HG03135 (cell line): Measurements from ENCODE around the gene KRT10.
A peak's percentile ranks its signal among the peaks of the same experiment; 100 is the strongest.
"Not testable (repeated sequence)": the region's sequence is repeated elsewhere in the genome, so short reads cannot be mapped to it uniquely, and the experiment has no call there.

ENCODE experiments used
- ATAC-seq: cut with Tn5 transposase; IDR thresholded peaks from one replicate; pipeline ENCODE4 v1.9.1; 2021; ENCODE audit warnings: mild to moderate bottlenecking, moderate library complexity; ENCODE audit not compliant: unreplicated experiment

The KRT10 gene

GRCh38 chr17:40833882-40834281 lies 11.5 kb upstream of the KRT10 start:
- no peak for ATAC-seq

GRCh38 chr17:40832840-40833239 lies 10.4 kb upstream of the KRT10 start:
- ATAC-seq, result no peak

GRCh38 chr17:40830085-40830776 lies 7.8 kb upstream of the KRT10 start:
- ATAC-seq, result no peak

DNA sequence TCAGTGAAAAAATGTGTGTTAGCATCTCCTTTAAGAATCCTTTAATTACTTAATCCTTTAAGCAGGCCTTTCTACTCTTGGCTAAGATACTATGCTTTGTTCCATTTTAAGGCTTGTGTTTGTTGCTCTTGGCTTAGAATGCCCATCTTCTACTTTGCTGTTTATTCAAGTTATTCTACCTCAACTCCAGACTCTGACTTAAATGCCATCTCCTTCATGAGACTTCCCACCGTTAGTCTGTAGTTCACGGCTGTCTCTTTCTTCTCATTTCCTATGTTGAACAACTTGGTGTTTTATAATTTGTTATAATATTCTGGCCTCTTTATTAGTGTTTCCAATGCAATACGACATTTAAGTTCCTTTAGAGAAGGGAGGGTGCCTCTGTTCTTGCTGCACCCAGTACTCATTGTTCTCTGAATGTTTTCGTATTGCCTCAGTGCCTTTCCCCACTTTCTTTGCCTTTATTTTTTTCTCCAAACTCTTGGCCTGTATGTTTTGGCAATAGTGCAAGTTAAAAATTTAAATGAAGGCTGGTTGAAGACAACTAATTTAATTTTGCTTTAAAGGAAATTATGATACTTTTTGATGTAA lies 6.1 kb upstream of the KRT10 start:
- ATAC-seq, result no peak

DNA sequence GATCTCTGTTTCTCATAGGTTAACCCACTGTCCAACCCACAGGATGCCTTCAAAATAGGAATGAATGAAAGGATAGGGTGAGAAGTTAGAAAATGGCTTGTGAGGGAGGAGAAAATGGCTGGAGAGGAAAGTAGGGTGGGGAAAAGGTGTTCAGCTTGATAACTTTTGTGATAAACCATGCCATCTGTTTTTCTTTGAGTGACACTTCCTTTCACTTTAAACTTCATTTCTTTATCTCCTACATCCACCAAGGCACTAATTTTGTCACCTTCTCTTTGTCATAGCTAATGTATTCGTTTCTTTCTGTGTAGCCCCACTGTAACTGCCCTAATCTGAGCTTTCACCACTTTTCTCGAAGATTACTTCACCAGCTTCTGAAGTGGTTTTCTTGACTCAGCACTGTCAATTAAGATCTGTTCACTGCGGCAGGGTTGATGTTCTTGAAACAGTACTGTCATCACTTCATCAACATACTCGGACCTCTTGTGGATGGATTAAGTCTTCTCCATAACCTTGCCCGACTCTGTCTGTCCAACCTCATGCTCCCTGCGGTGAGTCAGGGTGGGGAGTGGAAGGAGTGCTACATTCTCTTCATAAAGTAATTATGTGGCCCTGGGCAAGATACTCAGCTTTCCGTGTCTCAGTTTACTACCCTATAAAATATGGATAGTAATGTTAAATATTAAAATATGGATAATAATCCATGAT lies 5.5 kb upstream of the KRT10 start:
- no peak for ATAC-seq

DNA sequence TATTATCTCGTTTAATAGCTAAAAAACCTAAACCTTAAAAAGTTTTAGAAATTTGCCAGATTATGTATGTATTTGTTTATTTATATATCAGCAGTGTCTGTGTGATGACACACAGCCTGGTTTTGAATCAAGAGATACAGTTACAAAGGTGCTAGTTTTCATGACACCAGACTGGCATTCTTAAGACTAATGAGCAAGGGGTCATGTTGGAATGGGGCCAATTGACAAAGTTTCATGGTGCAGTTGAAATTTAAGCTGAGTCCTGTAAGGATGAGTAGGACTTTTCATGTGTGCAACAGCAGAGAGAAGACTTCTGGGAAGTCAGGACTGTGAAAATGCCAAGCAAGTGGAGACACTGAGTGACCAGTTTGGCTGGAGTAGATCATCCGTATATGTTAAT lies 3.2 kb upstream of the KRT10 start:
- ATAC-seq, result no peak

DNA sequence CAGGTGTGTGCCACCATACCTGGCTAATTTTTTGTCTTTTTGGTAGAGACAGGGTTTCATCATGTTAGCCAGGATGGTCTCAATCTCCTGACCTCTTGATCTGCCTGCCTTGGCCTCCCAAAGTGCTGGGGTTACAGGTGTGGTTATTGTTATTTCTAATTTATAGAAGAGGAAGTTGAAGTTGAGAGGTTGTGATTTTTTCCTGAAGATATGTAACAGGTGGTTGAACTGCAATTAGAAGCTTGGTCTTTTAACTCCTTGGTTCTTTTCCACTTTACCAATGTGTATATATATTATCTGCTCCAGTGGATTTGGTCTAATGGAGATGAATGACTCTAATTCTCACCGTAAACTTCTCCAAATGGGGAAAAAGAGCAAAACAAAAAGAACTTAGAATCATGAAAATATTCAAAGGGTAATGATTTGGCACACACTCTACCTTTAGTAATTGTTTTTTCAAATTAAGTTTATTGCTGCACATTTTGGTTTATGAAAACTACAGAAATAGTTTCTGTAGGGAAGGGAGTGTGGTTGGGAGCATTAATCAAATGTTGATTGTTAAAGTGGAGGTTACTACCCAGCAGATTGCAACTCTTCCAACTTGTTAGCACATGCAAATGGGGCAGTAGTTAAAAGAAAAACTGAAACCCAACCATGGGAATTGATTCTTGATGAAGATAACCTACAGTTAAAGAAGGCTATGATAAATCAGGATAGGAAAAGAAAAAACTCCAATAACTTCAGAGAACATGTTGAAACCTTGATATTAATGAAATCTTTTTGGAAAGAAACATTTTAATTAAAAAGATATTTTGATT lies 1.8 kb upstream of the KRT10 start:
- ATAC-seq, result no peak

- no peak for ATAC-seq
Measured at GRCh38 chr17:40821536-40821935, 878 bp downstream of the KRT10 start.

GRCh38 chr17:40820228-40820838 lies 2.1 kb downstream of the KRT10 start:
- no peak for ATAC-seq

DNA sequence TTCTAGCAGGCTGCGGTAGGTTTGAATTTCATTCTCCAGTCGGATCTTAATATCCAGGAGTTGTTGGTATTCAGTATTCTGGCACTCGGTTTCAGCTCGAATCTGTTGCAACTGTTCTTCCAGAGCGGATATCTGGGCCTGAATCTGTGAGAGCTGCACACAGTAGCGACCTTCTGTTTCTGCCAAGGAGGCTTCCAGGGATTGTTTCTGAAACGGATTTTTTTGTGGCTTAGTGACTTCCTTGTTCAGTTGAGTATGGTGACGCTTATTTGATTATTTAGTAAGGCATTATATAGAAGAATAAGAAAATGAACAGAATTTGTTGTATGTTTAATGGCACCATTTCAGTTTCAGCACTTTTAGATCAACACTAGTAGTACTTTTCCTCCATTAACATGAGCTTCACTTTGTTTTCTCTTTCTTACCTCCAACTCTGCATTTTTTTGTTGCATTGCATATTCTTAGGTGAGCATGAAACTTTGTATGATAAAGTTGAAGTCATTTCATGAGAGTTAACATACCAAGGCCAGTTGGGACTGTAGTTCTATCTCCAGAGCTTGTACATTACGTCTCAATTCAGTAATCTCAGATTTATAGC lies 2.8 kb downstream of the KRT10 start:
- no peak for ATAC-seq

GRCh38 chr17:40818733-40819527 lies 3.5 kb downstream of the KRT10 start:
- peak; percentile 80 for ATAC-seq

- ATAC-seq, result no peak
Measured at GRCh38 chr17:40818343-40818732, 4.1 kb downstream of the KRT10 start.

DNA sequence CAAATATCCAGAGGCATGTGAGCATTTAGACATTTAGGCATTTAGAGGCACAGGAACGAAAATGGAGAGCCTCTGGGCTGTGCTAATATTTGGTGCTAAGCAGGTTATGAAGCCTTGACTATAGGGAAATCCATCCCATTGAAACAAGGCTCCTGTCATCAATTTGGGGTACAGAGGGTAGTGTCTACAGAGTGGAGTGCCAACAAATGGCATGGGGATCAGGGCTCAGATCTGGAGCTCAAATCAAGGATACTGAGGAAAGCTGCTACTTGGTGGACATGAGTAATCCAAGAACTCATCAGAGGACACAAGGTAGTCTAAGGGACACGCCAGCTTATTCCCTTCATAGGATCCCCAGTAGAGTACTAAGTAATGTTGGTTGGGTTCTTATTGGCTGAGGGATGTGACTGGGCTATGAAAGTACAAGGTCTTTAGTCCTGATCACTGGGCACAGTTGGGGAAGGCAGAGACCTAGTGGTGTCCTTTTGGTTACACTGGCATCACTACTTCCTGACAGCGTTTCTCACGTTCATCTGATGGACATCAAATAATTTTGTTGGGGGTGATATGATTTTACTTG lies 5.2 kb downstream of the KRT10 start:
- no peak for ATAC-seq

- no peak for ATAC-seq
Measured at GRCh38 chr17:40816569-40816968, 5.8 kb downstream of the KRT10 start.

DNA sequence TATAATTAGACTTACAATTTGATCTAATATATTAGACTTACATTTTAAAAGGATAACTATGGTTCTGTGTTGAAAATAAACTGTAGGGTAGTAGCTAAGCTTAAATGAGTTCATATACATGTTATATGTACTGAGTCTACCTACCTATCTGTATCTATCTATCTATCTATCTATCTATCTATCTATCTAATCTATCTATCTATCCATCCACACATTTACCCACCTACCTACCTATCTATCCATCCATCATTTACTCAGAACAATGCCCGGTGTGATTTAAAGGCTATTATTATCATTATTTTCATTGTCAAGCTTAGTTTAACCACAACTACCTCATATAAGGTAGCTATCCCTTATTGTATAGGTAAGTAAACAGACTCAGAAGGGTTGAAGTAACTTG lies 7.0 kb downstream of the KRT10 start:
- ATAC-seq, result no peak

DNA sequence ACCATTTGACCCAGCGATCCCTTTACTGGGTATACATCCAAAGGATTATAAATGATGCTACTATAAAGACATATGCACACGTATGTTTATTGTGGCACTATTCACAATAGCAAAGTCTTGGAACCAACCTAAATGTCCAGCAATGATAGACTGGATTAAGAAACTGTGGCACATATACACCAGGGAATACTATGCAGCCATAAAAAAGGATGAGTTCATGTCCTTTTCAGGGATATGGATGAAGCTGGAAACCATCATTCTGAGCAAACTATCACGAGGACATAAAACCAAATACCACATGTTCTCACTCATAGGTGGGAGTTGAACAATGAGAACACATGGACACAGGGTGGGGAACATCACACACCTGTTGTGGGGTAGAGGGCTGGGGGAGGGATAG lies 7.8 kb downstream of the KRT10 start:
- not testable (repeated sequence) for ATAC-seq

- ATAC-seq, result no peak
Measured at GRCh38 chr17:40813804-40814203, 8.6 kb downstream of the KRT10 start.

- ATAC-seq, result no peak
Measured at GRCh38 chr17:40812639-40813038, 9.8 kb downstream of the KRT10 start.

GRCh38 chr17:40810494-40810893 lies 11.9 kb downstream of the KRT10 start:
- no peak for ATAC-seq
